ENCODE data around the gene SMG6. TPM values are rescaled to one million over a fixed set of nuclear protein-coding genes. Genes with fewer than 3 reads are reported as not detected.
"Not testable (repeated sequence)": the region's sequence is repeated elsewhere in the genome, so short reads cannot be mapped to it uniquely, and the experiment has no call there.

SMG6 gene
- total RNA-seq, 6 experiments from 2014 or later: 7.4 to 10.4 (median 8.9) TPM

GRCh38 chr17:2143332-2143731, 160.3 kb downstream of the SMG6 start:
- 84% methylated on average over 3 of the region's 3 CpGs for WGBS (ENCODE audit: insufficient coverage, low coverage, low lambda C conversion rate, missing lambda C conversion rate)
- DNase-seq: no peak
- H3K27ac ChIP-seq: no peak overlapping the region
- H3K4me3 ChIP-seq: no peak overlapping the region
- no peaks in the 10 kb centered on the region for H3K27me3 ChIP-seq
- peaks cover 0 to 27% (median 11%) of the 10 kb centered on the region in 4 donors for H3K4me1 ChIP-seq
- ATAC-seq: no peak
- no peaks in the 10 kb centered on the region for H3K36me3 ChIP-seq
- intact Hi-C loops (cut with DNase I): no loop called here
- no peaks in the 10 kb centered on the region for H3K9me3 ChIP-seq
- TF ChIP-seq CTCF (IDR thresholded peaks at IDR 0.05) (no peak), POLR2A (IDR thresholded peaks at IDR 0.05) (no peak)

- H3K4me1 ChIP-seq: peaks cover 0 to 28% (median 11%) of the 10 kb centered on the region in 4 donors
- 11% methylated on average over 6 of the region's 8 CpGs for WGBS (ENCODE audit: insufficient coverage, low coverage, low lambda C conversion rate, missing lambda C conversion rate)
- DNase-seq (peak in 1 of 3 donors; percentile 41), ATAC-seq (peak; percentile 51 to 65 (median 58))
- H3K9me3 ChIP-seq; intact Hi-C loops (cut with DNase I); H3K36me3 ChIP-seq; H3K4me3 ChIP-seq; H3K27me3 ChIP-seq; H3K27ac ChIP-seq: not testable (repeated sequence)
These were observed 160.9 kb downstream of the SMG6 start for GRCh38 chr17:2142682-2143081.

- intact Hi-C loops (cut with DNase I): no loop called here
- no peaks in the 10 kb centered on the region for H3K36me3 ChIP-seq
- no peak for ATAC-seq
These were observed 162.9 kb downstream of the SMG6 start for GRCh38 chr17:2140683-2141082.

GRCh38 chr17:2138761-2139160, 164.8 kb downstream of the SMG6 start:
- Histone ChIP-seq H3K36me3 (no peaks in the 10 kb centered on the region), H3K4me3 (no peak overlapping the region), H3K27me3 (no peaks in the 10 kb centered on the region), H3K4me1 (peaks cover 0 to 16% (median 4%) of the 10 kb centered on the region in 4 donors), H3K9me3 (no peaks in the 10 kb centered on the region), H3K27ac (no peak overlapping the region)
- DNase-seq: no peak
- intact Hi-C loops (cut with DNase I): no loop called here
- peak in 3 of 4 donors; percentile 23 to 48 (median 39) for ATAC-seq
- WGBS (ENCODE audit: insufficient coverage, low coverage, low lambda C conversion rate, missing lambda C conversion rate): 50% methylated on average over 2 of the region's 2 CpGs
- TF ChIP-seq CTCF (IDR thresholded peaks at IDR 0.05) (no peak), POLR2A (IDR thresholded peaks at IDR 0.05) (no peak)

More at GRCh38 chr17:2140683-2141082, 162.9 kb downstream of the SMG6 start:
- Histone ChIP-seq H3K27me3 (no peaks in the 10 kb centered on the region), H3K27ac (no peak overlapping the region), H3K9me3 (no peaks in the 10 kb centered on the region), H3K4me3 (no peak overlapping the region), H3K4me1 (peaks cover 0 to 18% (median 6%) of the 10 kb centered on the region in 4 donors)
- DNase-seq: peak in 1 of 3 donors; percentile 1
- TF ChIP-seq POLR2A (IDR thresholded peaks at IDR 0.05) (no peak), CTCF (IDR thresholded peaks at IDR 0.05) (no peak)

- intact Hi-C loops (cut with DNase I): no loop called here
- no peak for TF ChIP-seq CTCF (IDR thresholded peaks at IDR 0.05)
- no peak overlapping the region for H3K27ac ChIP-seq
- ATAC-seq (peak; percentile 41 to 65 (median 58)), DNase-seq (peak in 1 of 3 donors; percentile 40)
- no peaks in the 10 kb centered on the region for H3K36me3 ChIP-seq
- no peaks in the 10 kb centered on the region for H3K9me3 ChIP-seq
- WGBS (ENCODE audit: insufficient coverage, low coverage, low lambda C conversion rate, missing lambda C conversion rate): 67% methylated on average over 1 of the region's 1 CpG
- peaks cover 0 to 16% (median 4%) of the 10 kb centered on the region in 4 donors for H3K4me1 ChIP-seq
- H3K27me3 ChIP-seq: no peaks in the 10 kb centered on the region
- no peak overlapping the region for H3K4me3 ChIP-seq
These were observed 165.3 kb downstream of the SMG6 start for GRCh38 chr17:2138318-2138717.
